Left ventricle myocardium inferior (tissue), 1 donor: ENCODE results near the gene CSTF2T. TPM values are rescaled to one million over a fixed set of nuclear protein-coding genes. Genes with fewer than 3 reads are reported as not detected.

ENCODE experiments used
- DNase-seq: peaks from one replicate; pipeline ENCODE4 v3.0.0-alpha.2; 2020
- H3K27ac ChIP-seq: fragments of 200-600 bp; replicated peaks from 2 replicates; pipeline ENCODE4 v1.8.0; 2021
- H3K27me3 ChIP-seq: fragments of 200-600 bp; 2 replicates; pipeline ENCODE4 v1.8.0; 2021; ENCODE audit warnings: low read depth
- H3K36me3 ChIP-seq: fragments of 200-600 bp; 2 replicates; pipeline ENCODE4 v1.8.0; 2021
- H3K4me1 ChIP-seq: fragments of 200-600 bp; 2 replicates; pipeline ENCODE4 v1.8.0; 2021
- H3K4me3 ChIP-seq: fragments of 200-600 bp; 2 replicates; pipeline ENCODE4 v1.8.0; 2021; ENCODE audit warnings: mild to moderate bottlenecking, moderate library complexity
- H3K9me3 ChIP-seq: fragments of 200-600 bp; replicated peaks from 2 replicates; pipeline ENCODE4 v1.8.0; 2021
- intact Hi-C: fragments of 100-400 bp; cut with micrococcal nuclease; formaldehyde crosslinking; loops from one replicate; pipeline ENCODE4 v1.11.0; 2022
- long read RNA-seq: library from polyadenylated mRNA; unstranded; transcript quantifications from one replicate; pipeline ENCODE4 v2.0.0, GENCODE V29; 2021
- total RNA-seq: library from RNA; stranded (reverse); fragmentation: NEBNext Ultra II Directional; extraction: Animal tissue kit (Norgen Biotek cat#: 25700); gene quantifications from one replicate; pipeline ENCODE4 v1.2.1, GENCODE V29; 2021
- TF ChIP-seq, protein P1 (sequence below): fragments of 200-600 bp; IDR thresholded peaks from 2 replicates; pipeline ENCODE4 v1.8.0; 2021; ENCODE audit warnings: antibody characterized with exemption, mild to moderate bottlenecking, borderline replicate concordance
- donor health status: DM: no; HTN: yes; CAD: no; lungs with severe emphysema.

The CSTF2T gene, protein sequence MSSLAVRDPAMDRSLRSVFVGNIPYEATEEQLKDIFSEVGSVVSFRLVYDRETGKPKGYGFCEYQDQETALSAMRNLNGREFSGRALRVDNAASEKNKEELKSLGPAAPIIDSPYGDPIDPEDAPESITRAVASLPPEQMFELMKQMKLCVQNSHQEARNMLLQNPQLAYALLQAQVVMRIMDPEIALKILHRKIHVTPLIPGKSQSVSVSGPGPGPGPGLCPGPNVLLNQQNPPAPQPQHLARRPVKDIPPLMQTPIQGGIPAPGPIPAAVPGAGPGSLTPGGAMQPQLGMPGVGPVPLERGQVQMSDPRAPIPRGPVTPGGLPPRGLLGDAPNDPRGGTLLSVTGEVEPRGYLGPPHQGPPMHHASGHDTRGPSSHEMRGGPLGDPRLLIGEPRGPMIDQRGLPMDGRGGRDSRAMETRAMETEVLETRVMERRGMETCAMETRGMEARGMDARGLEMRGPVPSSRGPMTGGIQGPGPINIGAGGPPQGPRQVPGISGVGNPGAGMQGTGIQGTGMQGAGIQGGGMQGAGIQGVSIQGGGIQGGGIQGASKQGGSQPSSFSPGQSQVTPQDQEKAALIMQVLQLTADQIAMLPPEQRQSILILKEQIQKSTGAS
- 21.7 TPM for total RNA-seq
- long read RNA-seq, full-length matches to known transcripts, result 30 of 30 reads
- long read RNA-seq, partial matches to known transcripts, result 0 of 30 reads
- long read RNA-seq, other reads (novel, unspliced or antisense), result 0 of 30 reads

DNA sequence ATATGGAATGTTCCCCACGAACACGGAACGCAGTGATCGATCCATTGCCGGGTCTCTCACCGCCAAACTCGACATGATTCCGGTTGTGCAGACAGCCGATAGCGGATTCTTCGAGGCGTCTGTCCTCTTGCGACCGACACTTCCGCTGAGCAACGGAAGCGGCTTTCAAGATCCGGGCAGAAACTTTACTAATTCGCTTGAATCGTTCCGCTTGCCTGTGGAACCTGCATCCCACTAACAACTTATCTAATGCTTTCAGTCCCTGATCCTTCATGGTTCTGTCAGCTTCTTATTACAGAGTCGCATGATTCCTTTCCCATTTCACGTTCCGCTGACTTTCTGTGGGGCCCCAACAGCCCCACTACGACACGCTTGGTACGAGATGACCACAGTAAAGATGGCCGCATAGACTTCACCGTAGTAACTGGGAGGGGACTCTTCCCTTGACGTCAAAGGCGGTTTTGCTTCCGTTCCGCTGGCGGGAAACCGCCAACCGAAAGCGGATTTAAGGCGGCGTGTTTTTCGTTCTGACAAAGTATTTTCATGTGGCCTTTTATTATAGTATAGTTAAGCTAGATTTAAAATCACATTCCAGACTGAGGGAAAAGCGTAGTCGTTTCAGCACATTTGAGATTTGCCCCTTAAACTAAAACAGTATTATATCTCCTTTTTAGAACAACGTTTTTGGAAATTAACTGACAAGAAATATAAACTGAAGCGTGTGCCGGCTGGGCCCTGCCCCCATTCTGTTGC lies at the start of gene CSTF2T:
CSTF2T (minus strand) TSS at position 121 of the 753 bp plus-strand sequence; CDS start at position 75, 46 bp downstream.
- peak within 1 kb of the TSS; percentile 95 for H3K27ac ChIP-seq
- intact Hi-C loops, result no loop called here
- peak; percentile 80 for DNase-seq
- TF ChIP-seq, protein P1, sequence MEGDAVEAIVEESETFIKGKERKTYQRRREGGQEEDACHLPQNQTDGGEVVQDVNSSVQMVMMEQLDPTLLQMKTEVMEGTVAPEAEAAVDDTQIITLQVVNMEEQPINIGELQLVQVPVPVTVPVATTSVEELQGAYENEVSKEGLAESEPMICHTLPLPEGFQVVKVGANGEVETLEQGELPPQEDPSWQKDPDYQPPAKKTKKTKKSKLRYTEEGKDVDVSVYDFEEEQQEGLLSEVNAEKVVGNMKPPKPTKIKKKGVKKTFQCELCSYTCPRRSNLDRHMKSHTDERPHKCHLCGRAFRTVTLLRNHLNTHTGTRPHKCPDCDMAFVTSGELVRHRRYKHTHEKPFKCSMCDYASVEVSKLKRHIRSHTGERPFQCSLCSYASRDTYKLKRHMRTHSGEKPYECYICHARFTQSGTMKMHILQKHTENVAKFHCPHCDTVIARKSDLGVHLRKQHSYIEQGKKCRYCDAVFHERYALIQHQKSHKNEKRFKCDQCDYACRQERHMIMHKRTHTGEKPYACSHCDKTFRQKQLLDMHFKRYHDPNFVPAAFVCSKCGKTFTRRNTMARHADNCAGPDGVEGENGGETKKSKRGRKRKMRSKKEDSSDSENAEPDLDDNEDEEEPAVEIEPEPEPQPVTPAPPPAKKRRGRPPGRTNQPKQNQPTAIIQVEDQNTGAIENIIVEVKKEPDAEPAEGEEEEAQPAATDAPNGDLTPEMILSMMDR, result no peak
- H3K9me3 ChIP-seq, result no peaks in the 10 kb centered on the region
- no peaks in the 10 kb centered on the region for H3K36me3 ChIP-seq
- peak within 1 kb of the TSS; percentile 70 for H3K4me3 ChIP-seq
- peaks cover 54% of the 10 kb centered on the region for H3K4me1 ChIP-seq
- H3K27me3 ChIP-seq, result no peaks in the 10 kb centered on the region

DNA sequence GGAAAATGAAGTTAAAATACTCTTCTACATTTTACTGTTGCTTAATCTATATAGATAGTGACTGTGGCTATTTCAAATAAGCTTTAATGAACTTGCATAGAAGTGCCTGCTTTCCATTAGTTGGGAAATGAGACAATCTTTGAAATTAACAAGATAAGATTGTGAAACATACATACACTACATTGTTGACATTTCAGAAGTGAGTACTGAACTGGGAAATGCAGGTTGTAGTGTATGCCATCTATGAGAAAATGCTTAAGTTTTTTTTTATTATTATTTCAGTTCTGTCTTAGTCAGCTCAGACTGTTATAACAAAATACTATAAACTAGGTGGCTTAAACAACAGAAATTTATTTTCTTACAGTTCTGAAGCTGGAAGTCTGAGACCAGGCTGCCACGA lies 49.6 kb upstream of the CSTF2T start:
- Histone ChIP-seq H3K4me3 (no peak overlapping the region), H3K27ac (no peak overlapping the region), H3K36me3 (no peaks in the 10 kb centered on the region), H3K27me3 (no peaks in the 10 kb centered on the region), H3K9me3 (no peaks in the 10 kb centered on the region), H3K4me1 (no peaks in the 10 kb centered on the region)
- TF ChIP-seq, protein P1, result no peak
- no peak for DNase-seq
- intact Hi-C loops, result no loop called here

DNA sequence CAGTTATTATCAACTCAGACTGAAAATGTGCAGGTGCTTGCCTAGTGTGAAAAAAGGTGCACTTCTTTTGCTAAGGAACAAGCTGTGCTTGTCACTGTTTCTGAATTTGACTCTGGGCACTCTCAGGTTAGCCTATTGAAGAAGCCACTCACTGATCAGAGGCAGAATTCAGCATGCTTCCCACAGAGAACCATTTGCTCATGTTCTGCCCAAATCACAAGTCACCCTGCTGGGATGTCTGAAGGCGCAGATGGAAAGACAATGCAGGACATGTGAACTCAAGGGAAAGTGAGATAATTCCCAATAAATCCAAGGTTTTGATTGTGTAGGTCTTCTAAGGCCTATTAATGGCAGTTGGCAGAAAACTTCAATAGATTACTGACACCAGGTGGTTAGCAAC lies 47.8 kb upstream of the CSTF2T start:
- Histone ChIP-seq H3K9me3 (no peaks in the 10 kb centered on the region), H3K27me3 (no peaks in the 10 kb centered on the region), H3K27ac (no peak overlapping the region), H3K4me3 (no peak overlapping the region), H3K36me3 (no peaks in the 10 kb centered on the region), H3K4me1 (peaks cover 3% of the 10 kb centered on the region)
- DNase-seq, result no peak
- intact Hi-C loops, result no loop called here
- TF ChIP-seq, protein P1, result no peak

DNA sequence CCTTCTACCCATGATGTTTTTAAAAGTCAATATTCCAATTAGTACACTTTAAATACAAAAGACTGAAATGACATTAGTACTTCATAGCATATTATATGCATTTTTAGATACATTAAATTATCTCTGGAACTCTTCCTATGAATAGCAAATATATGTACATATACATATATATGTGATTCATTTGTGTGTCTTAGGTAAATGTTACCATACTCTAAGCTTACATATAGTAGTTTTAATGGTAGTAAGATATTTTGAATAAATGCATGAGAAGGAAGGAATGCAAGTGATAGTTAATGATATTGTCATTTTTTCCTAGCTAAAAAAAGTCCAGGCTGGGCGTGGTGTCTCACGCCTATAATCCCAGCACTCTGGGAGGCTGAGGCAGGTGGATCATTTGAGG lies 46.0 kb upstream of the CSTF2T start:
- Histone ChIP-seq H3K4me3 (no peak overlapping the region), H3K4me1 (peaks cover 4% of the 10 kb centered on the region), H3K9me3 (no peaks in the 10 kb centered on the region), H3K27me3 (no peaks in the 10 kb centered on the region), H3K36me3 (no peaks in the 10 kb centered on the region), H3K27ac (no peak overlapping the region)
- intact Hi-C loops, result no loop called here
- DNase-seq, result no peak
- TF ChIP-seq, protein P1, result no peak

DNA sequence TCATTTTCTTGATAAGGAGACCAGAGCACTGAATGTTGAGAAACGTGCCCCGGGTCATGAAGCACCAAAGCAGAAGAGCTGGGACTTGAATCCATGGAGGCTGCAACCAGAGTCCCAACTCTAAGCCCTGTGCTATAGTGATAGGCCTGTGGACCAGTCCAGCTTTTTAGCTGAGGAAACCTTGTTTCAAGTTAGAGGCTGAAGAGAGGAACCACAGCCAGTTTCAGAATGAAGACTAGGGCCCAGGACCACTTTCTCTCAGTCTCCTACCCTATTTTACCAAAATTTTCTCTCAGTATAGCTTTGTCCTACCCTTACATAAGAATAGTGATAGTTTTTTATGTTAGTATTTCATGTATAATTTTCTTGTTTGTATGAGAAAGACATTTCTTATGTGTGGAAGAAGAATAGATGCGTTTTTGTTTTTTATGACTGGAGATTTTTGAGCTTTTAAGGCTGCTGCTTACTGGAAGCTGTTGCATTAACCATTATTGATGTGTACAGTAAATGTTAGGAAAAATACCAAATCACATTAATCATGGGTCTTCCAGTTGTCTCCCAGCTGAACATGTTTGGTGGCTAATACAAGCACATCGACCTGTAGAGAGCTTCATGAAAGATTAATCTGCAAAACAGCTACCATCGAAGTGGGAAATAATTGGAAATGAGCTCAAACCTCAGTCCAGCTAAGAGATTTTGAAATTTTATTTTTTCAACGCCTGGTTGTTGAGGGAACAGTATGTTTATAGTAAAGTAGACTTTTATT lies 45.0 kb upstream of the CSTF2T start:
- no peaks in the 10 kb centered on the region for H3K27me3 ChIP-seq
- no peak overlapping the region for H3K4me3 ChIP-seq
- intact Hi-C loops, result no loop called here
- H3K36me3 ChIP-seq, result no peaks in the 10 kb centered on the region
- H3K4me1 ChIP-seq, result peaks cover 4% of the 10 kb centered on the region
- no peaks in the 10 kb centered on the region for H3K9me3 ChIP-seq
- DNase-seq, result no peak
- TF ChIP-seq, protein P1, result no peak
- H3K27ac ChIP-seq, result no peak overlapping the region
